ENCODE measurements around the gene DSTN.

- no peak for TF ChIP-seq FOXA1 (IDR thresholded peaks at IDR 0.05)
- TF ChIP-seq NFRKB (IDR thresholded peaks at IDR 0.05): no peak
- no peak for TF ChIP-seq ARNT (IDR thresholded peaks at IDR 0.05)
- TF ChIP-seq BHLHE40 (IDR thresholded peaks at IDR 0.05; ENCODE audit: borderline replicate concordance): no peak
- TF ChIP-seq FOXM1 (IDR thresholded peaks at IDR 0.05; ENCODE audit: borderline replicate concordance): no peak
- no peak for TF ChIP-seq ELF4 (IDR thresholded peaks at IDR 0.05)
- TF ChIP-seq HDGF (IDR thresholded peaks at IDR 0.05; ENCODE audit: borderline replicate concordance): no peak
- TF ChIP-seq SP1 (IDR thresholded peaks at IDR 0.05): no peak
- TF ChIP-seq L3MBTL2 (conservative IDR thresholded peaks at IDR 0.05): no peak
- no peak for TF ChIP-seq CTBP1 (IDR thresholded peaks at IDR 0.05; ENCODE audit: borderline replicate concordance)
- TF ChIP-seq FOXK2 (IDR thresholded peaks at IDR 0.05): no peak
- TF ChIP-seq PKNOX1 (IDR thresholded peaks at IDR 0.05): no peak
- TF ChIP-seq SUZ12 (IDR thresholded peaks at IDR 0.05): no peak
- no peak for TF ChIP-seq TARDBP (IDR thresholded peaks at IDR 0.05)
Measured at GRCh38 chr20:17624551-17625245, 54.8 kb downstream of the DSTN start.
